ENCODE data around the gene FSTL4. TPM values are rescaled to one million over a fixed set of nuclear protein-coding genes. Genes with fewer than 3 reads are reported as not detected.

FSTL4 gene
- total RNA-seq, 2 donors from 2014 or later: not detected

- Mint-ChIP-seq H3K36me3 (peaks cover 0 to 6% of the 10 kb centered on the region in 2 donors), H3K9me3 (peaks cover 4 to 8% of the 10 kb centered on the region in 2 donors), H3K27ac (no peak overlapping the region)
- no peak for ATAC-seq
- DNase-seq (ENCODE audit: low spot score in 2 of 2): no peak
Observed at GRCh38 chr5:133624316-133624715, 12.0 kb upstream of the FSTL4 start.

- no peak for DNase-seq (ENCODE audit: low spot score in 2 of 2)
- no peaks in the 10 kb centered on the region for H3K36me3 Mint-ChIP-seq
- no peaks in the 10 kb centered on the region for H3K9me3 Mint-ChIP-seq
- no peak for ATAC-seq
- no peak overlapping the region for H3K27ac Mint-ChIP-seq
Observed at GRCh38 chr5:133618141-133618540, 5.8 kb upstream of the FSTL4 start.

- Mint-ChIP-seq H3K27ac (no peak overlapping the region), H3K9me3 (no peaks in the 10 kb centered on the region), H3K36me3 (no peaks in the 10 kb centered on the region)
- no peak for DNase-seq (ENCODE audit: low spot score in 2 of 2)
- ATAC-seq: no peak
Observed at GRCh38 chr5:133613743-133614142, 1.4 kb upstream of the FSTL4 start.

- Mint-ChIP-seq H3K27ac (no peak overlapping the region), H3K36me3 (no peaks in the 10 kb centered on the region), H3K9me3 (no peaks in the 10 kb centered on the region)
- DNase-seq (ENCODE audit: low spot score in 2 of 2) (no peak), ATAC-seq (no peak)
Observed at GRCh38 chr5:133613184-133613583, 843 bp upstream of the FSTL4 start.

- ATAC-seq (peak; percentile 10 to 37), DNase-seq (ENCODE audit: low spot score in 2 of 2) (peak in 1 of 2 donors; percentile 10)
- no peaks in the 10 kb centered on the region for H3K36me3 Mint-ChIP-seq
Observed at GRCh38 chr5:133611357-133612248, 738 bp downstream of the FSTL4 start.

GRCh38 chr5:133610489-133611356 is 1.6 kb downstream of the FSTL4 start:
- Mint-ChIP-seq H3K27ac (no peak overlapping the region), H3K36me3 (no peaks in the 10 kb centered on the region), H3K9me3 (no peaks in the 10 kb centered on the region)
- ATAC-seq (peak; percentile 68 to 81), DNase-seq (ENCODE audit: low spot score in 2 of 2) (peak in 1 of 2 donors; percentile 47)

More at GRCh38 chr5:133611357-133612248, 738 bp downstream of the FSTL4 start:
- no peaks in the 10 kb centered on the region for H3K9me3 Mint-ChIP-seq
- H3K27ac Mint-ChIP-seq: no peak overlapping the region

- ATAC-seq: no peak
- Mint-ChIP-seq H3K36me3 (no peaks in the 10 kb centered on the region), H3K9me3 (no peaks in the 10 kb centered on the region), H3K27ac (no peak overlapping the region)
- no peak for DNase-seq (ENCODE audit: low spot score in 2 of 2)
Observed at GRCh38 chr5:133607451-133607850, 4.9 kb downstream of the FSTL4 start.

- Mint-ChIP-seq H3K9me3 (no peaks in the 10 kb centered on the region), H3K36me3 (no peaks in the 10 kb centered on the region), H3K27ac (no peak overlapping the region)
- ATAC-seq (no peak), DNase-seq (ENCODE audit: low spot score in 2 of 2) (no peak)
Observed at GRCh38 chr5:133606835-133607234, 5.5 kb downstream of the FSTL4 start.

- DNase-seq (ENCODE audit: low spot score in 2 of 2) (no peak), ATAC-seq (no peak)
- Mint-ChIP-seq H3K27ac (no peak overlapping the region), H3K36me3 (no peaks in the 10 kb centered on the region), H3K9me3 (no peaks in the 10 kb centered on the region)
Observed at GRCh38 chr5:133605323-133605722, 7.0 kb downstream of the FSTL4 start.

GRCh38 chr5:133603711-133604110 is 8.6 kb downstream of the FSTL4 start:
- no peaks in the 10 kb centered on the region for H3K9me3 Mint-ChIP-seq
- ATAC-seq (no peak), DNase-seq (ENCODE audit: low spot score in 2 of 2) (no peak)
- no peaks in the 10 kb centered on the region for H3K36me3 Mint-ChIP-seq
- no peak overlapping the region for H3K27ac Mint-ChIP-seq

- H3K9me3 Mint-ChIP-seq: no peaks in the 10 kb centered on the region
- no peaks in the 10 kb centered on the region for H3K36me3 Mint-ChIP-seq
- DNase-seq (ENCODE audit: low spot score in 2 of 2) (no peak), ATAC-seq (no peak)
- H3K27ac Mint-ChIP-seq: no peak overlapping the region
Observed at GRCh38 chr5:133602835-133603380, 9.4 kb downstream of the FSTL4 start.

GRCh38 chr5:133599600-133599999 is 12.7 kb downstream of the FSTL4 start:
- Mint-ChIP-seq H3K9me3 (no peaks in the 10 kb centered on the region), H3K36me3 (no peaks in the 10 kb centered on the region), H3K27ac (no peak overlapping the region)
- ATAC-seq (no peak), DNase-seq (ENCODE audit: low spot score in 2 of 2) (no peak)

- no peaks in the 10 kb centered on the region for H3K36me3 Mint-ChIP-seq
- ATAC-seq: no peak
- H3K27ac Mint-ChIP-seq: no peak overlapping the region
- no peaks in the 10 kb centered on the region for H3K9me3 Mint-ChIP-seq
- DNase-seq (ENCODE audit: low spot score in 2 of 2): no peak
Observed at GRCh38 chr5:133599044-133599443, 13.3 kb downstream of the FSTL4 start.

- DNase-seq (ENCODE audit: low spot score in 2 of 2) (no peak), ATAC-seq (no peak)
- H3K36me3 Mint-ChIP-seq: no peaks in the 10 kb centered on the region
- no peaks in the 10 kb centered on the region for H3K9me3 Mint-ChIP-seq
- H3K27ac Mint-ChIP-seq: no peak overlapping the region
Observed at GRCh38 chr5:133596049-133596448, 16.3 kb downstream of the FSTL4 start.

GRCh38 chr5:133595465-133595864 is 16.9 kb downstream of the FSTL4 start:
- DNase-seq (ENCODE audit: low spot score in 2 of 2) (no peak), ATAC-seq (no peak)
- no peaks in the 10 kb centered on the region for H3K9me3 Mint-ChIP-seq
- H3K36me3 Mint-ChIP-seq: no peaks in the 10 kb centered on the region
- H3K27ac Mint-ChIP-seq: no peak overlapping the region

GRCh38 chr5:133589286-133589685 is 23.1 kb downstream of the FSTL4 start:
- no peak for ATAC-seq
- DNase-seq (ENCODE audit: low spot score in 2 of 2): no peak
- no peaks in the 10 kb centered on the region for H3K36me3 Mint-ChIP-seq
- H3K9me3 Mint-ChIP-seq: no peaks in the 10 kb centered on the region
- H3K27ac Mint-ChIP-seq: no peak overlapping the region

GRCh38 chr5:133582971-133583370 is 29.4 kb downstream of the FSTL4 start:
- Mint-ChIP-seq H3K36me3 (no peaks in the 10 kb centered on the region), H3K9me3 (no peaks in the 10 kb centered on the region), H3K27ac (no peak overlapping the region)
- DNase-seq (ENCODE audit: low spot score in 2 of 2) (no peak), ATAC-seq (no peak)
